Stimulated activated CD8-positive, alpha-beta memory T cell treated with anti-CD3 and anti-CD28 coated beads, Interleukin-2, amount 100 ng/mL, for 1 hour (primary cell): ENCODE data around the gene TMEM45B.
A peak's percentile ranks its signal among the peaks of the same experiment; 100 is the strongest.
"Not testable (repeated sequence)": the region's sequence is repeated elsewhere in the genome, so short reads cannot be mapped to it uniquely, and the experiment has no call there.

Experiments
- DNase-seq, 2 donors: peaks; one replicate each; pipeline ENCODE4 v3.0.0-alpha.2; 2020; ENCODE audit warnings: low read depth in 2 of 2

Gene TMEM45B

DNA sequence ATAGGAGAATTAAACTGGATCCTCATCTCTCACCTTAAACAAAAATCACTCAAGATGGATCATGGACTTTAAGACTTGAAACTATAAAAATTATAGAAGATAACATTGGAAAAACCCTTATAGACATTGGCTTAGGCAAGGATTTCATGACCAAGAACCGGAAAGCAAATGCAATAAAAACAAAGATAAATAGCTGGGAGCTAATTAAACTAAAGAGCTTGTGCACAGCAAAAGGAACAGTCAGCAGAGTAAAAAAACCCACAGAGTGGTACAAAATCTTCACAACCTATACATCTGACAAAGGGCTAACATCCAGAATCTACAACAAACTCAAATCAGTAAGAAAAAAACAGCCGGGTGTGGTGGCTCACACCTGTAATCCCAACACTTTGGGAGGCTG is 7.4 kb upstream of the TMEM45B start:
- not testable (repeated sequence) for DNase-seq

DNA sequence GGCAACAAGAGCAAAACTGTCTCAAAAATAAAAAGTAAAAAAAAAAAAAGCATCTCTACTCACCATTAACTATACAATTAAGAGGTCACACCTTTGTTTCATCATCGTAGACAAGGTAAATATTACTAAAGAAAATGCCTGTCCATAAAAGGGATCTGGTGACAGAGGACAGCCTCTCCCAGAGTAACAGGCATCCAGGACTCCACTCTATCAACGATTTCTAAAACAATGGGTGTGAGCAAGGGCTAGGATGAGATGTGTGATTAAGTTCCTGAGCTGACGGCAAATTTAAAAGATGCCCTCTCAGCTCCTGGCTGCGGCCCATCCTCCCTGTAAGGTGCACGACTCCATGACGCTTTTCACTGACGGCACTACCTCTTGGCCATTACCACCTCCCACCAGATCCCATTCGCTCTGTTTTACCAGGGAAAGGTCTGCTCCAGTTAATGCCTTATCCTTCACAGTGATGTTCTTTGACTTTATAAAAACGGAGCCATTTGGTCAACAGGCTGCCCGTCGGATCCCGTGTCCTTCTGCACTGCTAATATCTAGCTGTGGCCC is 2.3 kb upstream of the TMEM45B start:
- DNase-seq: no peak

DNA sequence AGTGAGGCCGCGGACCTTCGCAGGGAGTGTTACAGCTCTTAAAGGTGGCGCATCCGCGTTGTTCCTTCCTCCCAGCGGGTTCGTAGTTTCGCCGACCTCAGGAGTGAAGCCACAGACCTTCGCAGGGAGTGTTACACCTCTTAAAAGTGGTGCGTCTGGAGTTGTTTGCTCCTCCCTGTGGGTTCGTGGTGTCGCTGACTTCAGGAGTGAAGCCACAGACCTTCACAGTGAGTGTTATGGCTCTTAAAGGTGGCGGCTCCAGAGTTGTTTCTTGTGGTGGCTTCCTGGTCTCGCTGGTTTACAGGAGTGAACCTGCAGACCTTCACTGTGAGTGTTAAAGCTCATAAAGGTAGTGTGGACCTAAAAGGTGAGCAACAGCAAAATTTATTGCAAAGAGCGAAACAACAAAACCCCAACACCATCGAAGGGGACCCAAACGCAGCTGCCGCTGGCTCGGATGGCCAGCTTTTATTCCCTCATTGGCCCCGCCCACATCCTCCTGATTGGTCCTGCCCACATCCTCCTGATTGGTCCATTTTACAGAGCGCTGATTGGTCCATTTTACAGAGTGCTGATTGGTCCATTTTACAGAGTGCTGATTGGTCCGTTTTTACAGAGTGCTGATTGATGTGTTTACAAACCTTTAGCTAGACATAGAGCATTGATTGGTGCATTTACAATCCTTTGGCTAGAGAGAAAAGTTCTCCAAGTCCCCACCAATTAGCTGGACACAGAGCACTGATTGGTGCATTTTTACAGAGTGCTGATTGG is 1.2 kb upstream of the TMEM45B start:
- peak in 1 of 2 donors; percentile 40 for DNase-seq

DNA sequence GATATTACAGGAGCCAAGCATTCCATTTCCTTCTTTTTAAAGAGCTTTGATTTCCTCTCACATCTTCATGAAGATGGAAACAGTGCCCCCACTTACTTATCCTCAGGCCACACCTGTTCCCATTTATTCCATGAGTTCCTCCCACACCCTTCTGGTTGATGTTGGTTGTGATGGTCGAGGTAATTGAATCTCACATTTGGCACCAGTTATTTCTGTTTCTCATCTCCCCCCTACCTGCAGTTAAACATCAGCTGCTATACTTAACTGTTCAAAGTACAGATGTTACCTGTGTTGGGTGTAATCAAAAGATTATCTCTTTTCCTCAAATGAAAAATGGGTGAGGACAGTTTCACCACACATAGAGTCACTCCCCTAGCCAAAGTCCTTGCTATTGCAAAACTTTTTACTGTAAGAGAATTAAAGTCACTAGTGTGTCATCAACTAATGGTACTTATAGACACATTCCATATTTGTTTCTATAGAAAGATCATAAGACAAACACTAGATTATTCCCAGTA is 1.9 kb downstream of the TMEM45B start:
- no peak for DNase-seq

DNA sequence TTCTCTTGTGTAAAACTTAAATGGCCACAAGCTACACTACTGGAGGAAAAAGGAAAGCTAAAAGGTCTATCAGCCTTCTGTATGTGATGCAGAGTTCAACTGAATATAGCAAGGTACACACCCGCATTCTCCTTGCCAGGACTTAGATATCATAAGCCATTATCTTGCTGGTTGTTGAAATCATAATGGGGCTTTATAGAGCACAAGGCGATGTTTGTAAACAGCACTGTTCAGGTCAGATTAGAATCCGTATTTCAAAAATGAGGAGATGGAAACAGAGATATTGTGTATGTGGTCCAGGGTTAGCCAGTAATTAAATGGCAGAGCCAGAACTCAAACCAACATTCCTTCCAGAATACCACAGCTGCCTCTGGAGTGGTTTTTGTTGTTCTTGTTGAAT is 2.6 kb downstream of the TMEM45B start:
- not testable (repeated sequence) for DNase-seq

DNA sequence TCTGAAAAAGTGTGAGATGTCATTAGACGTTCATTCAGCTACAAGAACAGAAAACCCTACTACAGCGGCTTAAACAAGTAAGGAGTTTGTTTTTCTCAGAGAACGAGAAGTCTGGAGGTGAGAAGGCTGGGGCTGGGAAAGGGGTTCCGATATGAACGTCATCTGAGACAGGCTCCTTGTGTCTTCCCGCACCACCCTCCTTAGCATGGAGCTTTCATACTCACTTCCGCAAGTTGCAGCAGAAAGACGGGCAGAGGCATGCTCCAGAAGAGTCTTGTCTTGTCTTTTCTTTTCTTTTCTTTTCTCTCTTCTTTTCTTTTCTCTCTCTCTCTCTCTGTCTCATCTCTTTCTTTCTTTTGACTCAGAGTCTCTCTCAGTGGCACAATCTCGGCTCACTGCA is 3.6 kb downstream of the TMEM45B start:
- no peak for DNase-seq

DNA sequence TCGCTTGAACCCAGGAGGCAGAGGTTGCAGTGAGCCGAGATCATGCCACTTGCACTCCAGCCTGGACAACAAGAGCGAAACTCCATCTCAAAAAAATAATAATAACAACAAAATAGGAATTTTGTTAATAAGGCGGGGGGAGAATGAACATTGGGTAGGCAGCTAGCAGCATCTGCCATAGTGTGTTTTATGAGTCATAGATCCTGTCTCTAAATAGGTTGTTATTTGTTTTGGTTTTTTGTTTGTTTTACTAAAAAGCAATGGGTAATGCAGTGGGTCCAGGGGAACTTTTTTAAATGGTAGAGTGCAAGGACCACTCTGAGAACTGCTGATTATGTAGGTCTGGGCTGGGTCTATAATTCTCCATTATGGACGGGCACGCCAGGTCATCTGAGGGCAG is 4.6 kb downstream of the TMEM45B start:
- not testable (repeated sequence) for DNase-seq

DNA sequence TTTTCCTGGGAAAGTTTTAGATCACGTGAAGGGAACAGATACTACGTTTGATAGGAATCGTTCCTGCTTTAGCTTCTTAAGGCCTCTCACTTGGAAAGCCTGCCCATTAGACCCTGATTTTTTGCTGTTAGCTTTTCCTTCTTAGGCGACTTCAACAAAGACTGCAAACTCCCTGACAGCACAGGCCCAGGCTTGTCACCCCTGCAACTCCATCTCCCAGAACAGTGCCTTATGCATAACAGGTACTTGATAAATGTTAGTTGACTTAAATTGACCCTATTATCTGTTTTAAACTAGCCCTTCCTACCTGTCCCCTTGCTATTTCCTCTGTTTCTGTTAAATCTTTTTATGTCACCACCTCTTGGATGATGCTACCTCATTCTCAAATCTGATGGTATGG is 7.6 kb downstream of the TMEM45B start:
- DNase-seq: not testable (repeated sequence)

DNA sequence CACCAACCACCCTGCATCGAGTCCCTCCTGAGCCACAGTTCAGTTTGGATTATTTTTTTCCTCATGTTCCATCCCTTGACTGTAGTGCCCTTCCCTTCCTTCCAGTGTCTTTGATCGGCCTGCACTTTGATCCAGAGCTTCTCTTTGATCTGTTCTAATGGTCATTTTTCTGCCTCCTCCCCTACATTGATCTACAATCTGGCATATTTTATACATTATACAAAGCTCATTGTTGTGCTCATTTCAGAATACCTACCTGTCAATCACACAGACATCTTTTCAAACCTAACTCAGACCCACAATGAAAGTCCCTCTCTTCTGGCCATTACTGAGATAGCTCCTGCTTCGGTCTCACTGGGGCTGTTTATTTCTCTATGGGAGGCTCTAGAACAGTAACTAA is 8.2 kb downstream of the TMEM45B start:
- not testable (repeated sequence) for DNase-seq

DNA sequence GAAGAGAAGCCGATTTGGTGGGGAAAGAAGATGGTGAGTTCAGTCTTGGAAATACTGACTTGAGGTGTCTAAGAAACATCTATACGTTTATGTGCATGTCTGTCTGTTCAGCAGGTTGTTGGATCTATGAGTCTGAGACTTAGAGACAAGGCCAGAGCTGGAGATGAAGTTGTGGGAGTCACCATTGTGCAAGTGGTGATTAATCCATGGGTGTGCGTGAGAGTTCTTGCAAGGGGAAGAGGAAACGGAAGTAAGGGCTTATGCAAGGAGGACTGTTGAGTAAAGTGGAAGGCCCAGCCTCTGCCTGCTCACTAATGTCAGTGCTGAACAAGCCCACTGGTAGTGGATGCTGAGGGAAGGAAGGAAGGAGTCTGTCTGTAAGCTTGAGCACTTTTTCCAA is 9.7 kb downstream of the TMEM45B start:
- DNase-seq: no peak

DNA sequence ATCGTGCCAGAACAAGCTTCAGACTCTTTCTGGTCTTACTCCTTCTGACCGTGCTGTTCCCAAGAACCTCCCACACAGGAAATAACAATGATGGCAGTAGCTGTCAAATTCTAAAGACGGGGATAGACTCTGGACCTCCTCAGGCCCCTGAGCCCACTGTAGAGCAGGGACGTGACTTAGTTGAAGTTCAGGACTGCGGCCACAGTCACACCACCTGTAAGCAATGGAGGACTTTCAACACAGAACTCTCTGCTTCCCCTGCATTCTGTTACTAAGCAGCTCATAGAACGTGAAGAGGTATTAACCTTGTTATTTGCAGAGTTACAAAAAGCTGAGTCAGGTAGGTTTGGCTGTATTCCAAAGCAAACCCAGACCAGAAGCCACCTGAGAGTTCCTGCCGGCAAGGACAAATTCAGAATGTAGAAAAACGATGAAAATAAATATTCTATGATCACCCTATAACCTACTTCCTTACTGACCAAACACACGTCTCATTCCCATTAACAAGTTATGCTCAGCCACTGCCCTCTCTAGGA is 12.7 kb downstream of the TMEM45B start:
- no peak for DNase-seq

DNA sequence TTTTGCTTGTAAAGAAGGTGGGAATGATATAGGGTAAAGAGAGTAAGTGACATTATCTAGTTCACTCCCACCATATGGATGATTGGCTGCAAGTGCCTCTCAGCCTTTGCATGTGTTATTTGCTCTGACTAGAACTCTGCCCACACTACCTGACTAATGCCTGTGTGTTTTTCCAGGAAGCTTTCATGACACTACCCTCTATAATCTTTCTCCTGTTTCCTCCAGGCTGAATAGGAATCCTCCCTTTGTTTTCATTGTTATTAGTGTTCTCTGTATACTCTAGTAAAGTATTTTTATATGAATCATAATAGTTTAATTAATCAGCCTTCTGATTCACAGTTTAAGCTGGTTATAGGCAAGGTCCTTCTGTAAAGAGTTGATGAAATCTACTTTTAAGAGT is 13.8 kb downstream of the TMEM45B start:
- DNase-seq: not testable (repeated sequence)

DNA sequence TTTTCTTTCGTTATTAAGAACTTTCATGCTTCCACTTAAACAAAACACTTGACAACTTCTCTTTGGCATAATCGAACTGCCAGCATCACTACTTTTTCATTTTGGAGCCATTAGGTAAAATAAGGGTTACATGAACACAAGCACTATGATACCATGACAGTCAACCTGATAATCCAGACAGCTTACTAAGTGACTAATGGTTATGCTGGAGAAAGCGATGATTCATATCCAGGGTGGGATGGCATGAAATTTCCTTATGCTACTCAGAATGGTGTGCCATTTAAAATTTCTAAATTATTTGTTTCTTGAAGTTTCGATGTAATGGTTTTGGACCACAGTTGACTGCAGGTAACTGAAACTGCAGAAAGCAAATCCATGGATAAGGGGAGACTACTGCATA is 15.6 kb downstream of the TMEM45B start:
- DNase-seq: not testable (repeated sequence)

DNA sequence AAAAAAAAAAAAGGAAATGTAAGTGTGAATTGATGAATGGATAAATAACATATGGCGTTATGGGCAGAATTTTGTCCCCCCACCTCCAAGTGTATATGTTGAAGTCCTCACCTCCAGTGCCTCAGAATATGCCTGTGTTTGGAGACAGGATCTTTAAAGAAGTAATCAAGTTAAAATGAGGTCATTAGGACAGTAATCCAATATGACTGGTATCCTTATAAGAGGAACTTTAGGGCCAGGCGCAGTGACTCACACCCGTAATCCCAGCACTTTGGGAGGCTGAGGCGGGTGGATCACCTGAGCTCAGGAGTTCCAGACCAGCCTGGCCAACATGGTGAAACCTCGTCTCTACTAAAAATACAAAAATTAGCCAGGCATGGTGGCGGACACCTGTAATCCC is 17.6 kb downstream of the TMEM45B start:
- not testable (repeated sequence) for DNase-seq

DNA sequence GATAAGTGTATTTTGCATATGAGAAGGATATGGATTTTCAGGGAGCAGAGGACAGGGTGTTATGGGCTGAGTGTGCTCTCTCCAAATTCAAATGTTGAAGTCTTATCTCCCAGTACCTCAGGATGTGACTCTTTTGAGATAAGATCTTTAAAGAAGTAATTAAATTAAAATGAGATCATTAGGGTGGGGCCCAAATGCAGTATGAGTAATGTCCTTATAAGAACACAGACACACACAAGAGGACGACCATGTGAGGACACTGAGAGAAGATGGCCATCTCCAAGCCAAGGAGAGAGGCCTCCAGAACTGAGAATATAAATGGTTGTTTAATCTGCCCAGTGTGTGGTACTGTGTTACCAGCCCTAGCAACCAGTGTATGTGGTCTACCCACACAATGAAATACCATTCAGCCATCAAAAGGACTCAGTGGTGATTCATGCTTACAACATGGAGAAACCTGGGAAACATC is 20.8 kb downstream of the TMEM45B start:
- DNase-seq: not testable (repeated sequence)

DNA sequence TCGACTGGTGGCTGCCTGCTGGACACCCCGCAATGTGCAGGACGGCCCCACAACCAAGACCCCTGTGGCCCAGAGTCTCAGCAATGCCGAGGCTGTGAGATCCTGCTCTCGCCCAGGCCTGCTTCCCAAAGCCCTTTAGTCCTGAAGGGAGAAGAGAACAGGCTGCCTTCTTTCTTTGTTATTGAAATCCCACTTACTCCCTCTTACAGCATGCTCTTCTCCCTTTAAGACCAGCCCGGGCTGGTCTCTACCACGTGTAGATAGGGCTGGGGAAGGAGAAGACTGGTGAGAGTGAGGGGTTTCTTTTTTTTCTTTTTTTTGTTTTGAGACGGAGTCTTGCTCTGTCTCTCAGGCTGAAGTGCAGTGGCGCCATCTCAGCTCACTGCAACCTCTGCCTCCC is 21.3 kb downstream of the TMEM45B start:
- DNase-seq: no peak

DNA sequence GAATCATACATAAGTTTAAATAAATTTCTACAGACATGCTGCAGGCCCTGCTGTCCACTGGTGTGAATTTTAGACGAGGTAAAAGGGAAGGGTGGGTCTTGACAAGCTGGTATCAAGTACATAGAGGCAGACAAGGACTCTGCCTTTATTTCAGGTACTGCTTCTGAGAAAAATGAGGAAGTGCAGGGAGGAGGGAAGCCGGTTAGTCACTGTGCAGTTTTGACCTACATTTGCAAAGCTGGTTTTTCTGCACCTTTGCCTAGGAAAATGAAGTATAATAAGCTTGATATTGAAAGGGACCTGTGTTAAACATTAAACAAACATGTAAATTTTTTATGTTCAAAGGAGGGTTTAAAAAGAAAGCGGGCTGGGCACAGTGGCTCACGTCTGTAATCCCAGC is 24.6 kb downstream of the TMEM45B start:
- no peak for DNase-seq

DNA sequence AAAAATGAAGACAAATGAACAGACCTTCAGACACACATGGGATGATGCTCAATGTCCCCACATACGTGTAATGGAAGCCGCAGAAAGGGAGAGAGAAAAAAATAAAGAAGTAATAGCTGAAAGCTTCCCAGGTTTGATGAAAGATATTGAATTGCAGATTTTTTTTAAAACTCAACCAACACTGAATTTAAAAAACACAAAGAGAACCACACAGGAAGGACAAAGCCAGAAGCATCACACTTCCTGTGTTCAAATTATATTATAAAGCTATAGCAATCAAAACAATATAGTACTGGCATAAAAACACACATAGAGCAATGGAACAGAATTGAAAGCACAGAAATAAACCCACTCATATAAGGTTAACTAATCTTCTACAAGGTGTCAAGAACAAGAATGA is 26.5 kb downstream of the TMEM45B start:
- no peak for DNase-seq

DNA sequence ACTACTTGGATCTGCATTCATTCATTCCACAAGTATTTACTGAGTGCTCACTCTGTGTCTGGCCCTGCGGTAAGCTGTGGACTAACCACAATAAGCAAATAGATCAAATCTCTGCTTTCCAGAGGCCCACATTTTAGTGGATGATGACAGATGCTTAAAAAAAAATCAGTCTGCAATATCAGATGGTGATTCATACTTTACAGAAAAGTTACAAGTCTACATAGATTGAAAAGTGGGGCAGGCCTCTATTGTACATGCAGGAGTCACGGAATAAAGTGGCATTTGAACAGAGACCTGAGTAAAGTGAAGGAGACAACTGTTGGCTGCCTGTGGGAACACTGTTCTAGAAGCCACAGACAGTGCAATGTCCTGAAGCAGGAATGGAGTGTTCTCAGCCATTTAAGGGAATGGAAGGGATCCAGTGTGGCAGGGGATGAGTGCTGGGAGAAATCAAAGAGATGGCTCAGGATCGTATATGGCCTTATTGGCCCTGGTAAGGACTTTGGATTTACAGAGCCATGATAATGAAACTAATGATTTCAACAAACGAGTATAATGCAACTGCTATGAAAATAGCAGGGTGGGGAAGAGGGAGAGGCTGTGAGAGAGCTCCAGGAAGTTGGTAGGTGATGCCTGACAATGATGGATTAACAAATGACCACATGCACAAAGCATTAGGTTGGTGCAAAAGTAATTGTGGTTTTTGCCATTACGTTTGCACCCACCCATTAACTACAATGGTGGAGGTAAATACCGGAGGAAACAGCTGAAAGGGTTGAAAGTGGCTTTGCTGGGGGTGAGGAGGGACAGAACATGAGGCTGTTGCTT is 31.1 kb downstream of the TMEM45B start:
- DNase-seq: no peak

DNA sequence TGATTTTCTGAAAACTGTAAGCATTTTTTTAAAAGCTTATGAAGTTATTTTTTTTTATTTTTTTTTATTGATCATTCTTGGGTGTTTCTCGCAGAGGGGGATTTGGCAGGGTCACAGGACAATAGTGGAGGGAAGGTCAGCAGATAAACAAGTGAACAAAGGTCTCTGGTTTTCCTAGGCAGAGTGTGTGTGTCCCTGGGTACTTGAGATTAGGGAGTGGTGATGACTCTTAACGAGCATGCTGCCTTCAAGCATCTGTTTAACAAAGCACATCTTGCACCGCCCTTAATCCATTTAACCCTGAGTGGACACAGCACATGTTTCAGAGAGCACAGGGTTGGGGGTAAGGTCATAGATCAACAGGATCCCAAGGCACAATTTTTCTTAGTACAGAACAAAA is 31.7 kb downstream of the TMEM45B start:
- DNase-seq: not testable (repeated sequence)

DNA sequence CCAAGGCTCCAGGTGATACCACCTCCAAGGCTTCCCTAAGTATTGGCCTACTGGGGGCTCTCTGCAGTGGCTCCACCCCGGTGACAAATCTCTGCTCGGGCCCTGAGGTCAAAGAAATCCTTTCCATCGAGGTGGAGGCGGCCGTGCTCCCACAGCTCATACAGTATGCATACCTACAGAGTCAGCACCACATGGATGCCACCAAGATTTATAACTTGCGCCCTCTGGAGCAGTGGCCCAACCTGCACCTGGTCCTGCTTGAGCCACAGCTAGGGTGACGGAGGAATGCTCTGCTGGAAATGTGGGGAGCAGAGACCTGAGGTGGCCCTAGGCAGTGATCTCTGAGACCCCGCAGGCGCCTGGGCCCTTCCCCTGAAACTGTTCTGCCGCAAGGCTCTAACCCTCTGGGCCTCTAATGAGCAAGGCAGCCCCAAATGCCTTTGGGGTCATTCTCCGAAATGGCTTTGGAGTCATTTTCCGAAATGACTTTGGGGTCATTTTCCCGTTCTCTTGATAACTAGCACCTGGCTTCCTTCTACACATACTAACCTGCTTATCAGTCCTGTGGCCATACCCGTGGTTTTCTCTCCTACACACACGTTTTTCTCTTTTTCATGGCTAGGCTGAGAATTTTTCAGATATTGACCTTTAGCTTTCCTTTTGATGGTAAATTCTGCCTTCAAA is 33.9 kb downstream of the TMEM45B start:
- DNase-seq: no peak
